Measurements from ENCODE around the gene GNAI3. TPM values are rescaled to one million over a fixed set of nuclear protein-coding genes. Genes with fewer than 3 reads are reported as not detected.

The GNAI3 gene
- total RNA-seq, 2 donors from 2014 or later = 5.4 to 9.3 TPM

DNA sequence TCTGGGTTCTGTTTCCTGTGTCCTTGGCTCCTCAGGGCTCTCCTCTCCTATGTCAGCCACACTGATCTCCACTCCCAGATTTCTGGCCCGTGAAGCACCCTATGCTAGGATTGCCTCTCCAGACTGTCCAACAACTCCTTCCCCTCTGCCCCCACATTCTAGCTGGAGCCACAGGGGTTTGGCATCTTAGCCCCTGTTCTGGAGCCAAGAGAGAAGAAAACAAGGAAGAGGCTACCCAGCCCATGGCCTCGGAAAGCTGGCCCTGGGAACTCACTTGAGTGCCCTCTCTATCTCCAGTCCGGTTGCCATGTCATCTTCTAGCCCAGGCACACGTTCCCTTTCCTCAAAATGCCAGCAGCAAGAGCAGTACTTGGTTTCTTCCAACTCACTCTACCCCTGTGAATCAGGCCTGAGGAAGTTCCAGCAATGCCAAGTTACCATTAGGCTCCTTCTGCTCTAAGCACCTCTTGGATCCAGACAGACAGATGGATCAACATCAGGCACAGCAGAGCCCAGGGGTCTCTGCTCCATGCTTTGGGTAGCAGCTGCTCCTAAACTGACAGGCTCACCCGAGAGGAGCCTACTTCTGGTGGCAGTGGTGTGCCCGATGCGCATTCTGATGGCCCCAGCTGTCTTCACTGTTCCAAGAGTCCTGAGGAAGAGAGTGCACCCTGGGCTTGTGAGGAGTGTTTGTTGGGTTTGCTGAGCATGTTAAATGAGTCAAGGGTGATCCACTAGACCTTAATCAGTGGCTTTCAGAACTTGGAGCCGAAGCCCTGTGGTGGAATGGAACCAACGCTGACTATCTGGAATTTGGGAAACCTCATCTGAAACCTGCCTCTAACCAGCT, 20.3 kb upstream of the GNAI3 start:
- TF ChIP-seq, protein P1, sequence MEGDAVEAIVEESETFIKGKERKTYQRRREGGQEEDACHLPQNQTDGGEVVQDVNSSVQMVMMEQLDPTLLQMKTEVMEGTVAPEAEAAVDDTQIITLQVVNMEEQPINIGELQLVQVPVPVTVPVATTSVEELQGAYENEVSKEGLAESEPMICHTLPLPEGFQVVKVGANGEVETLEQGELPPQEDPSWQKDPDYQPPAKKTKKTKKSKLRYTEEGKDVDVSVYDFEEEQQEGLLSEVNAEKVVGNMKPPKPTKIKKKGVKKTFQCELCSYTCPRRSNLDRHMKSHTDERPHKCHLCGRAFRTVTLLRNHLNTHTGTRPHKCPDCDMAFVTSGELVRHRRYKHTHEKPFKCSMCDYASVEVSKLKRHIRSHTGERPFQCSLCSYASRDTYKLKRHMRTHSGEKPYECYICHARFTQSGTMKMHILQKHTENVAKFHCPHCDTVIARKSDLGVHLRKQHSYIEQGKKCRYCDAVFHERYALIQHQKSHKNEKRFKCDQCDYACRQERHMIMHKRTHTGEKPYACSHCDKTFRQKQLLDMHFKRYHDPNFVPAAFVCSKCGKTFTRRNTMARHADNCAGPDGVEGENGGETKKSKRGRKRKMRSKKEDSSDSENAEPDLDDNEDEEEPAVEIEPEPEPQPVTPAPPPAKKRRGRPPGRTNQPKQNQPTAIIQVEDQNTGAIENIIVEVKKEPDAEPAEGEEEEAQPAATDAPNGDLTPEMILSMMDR (IDR thresholded peaks at IDR 0.05) = no peak
- Histone ChIP-seq H3K27me3 (replicated peaks; ENCODE audit: insufficient read depth) (no peaks in the 10 kb centered on the region), H3K4me1 (ENCODE audit: control insufficient read depth in 1 of 2, low read depth in 2 of 2) (peaks cover 5% of the 10 kb centered on the region in 2 donors), H3K9me3 (no peaks in the 10 kb centered on the region), H3K27ac (no peak overlapping the region), H3K36me3 (no peaks in the 10 kb centered on the region), H3K4me3 (no peak overlapping the region)
- no peak for DNase-seq (ENCODE audit: low spot score)
- no peak for ATAC-seq (ENCODE audit: insufficient number of reproducible peaks, low FRiP score, low read depth)

DNA sequence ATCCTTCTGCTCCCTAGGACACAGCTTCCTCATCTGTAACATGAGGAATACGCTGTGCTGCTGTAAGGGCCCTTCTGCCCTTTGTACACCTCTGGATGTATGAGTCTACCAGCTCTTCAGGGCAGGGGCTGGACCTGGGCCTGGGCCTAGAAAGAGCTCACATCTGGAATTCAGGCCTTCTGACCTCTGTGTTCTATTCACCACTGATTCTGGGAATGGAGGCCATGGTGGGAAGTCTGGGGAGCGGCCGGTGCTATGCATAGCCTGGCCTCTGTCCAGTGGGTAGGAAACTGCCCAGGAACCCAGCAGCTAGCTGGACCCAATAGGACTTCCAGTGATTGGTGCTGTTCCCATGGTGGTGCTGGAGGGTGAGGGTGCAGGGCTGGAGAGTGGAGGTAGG, 19.7 kb upstream of the GNAI3 start:
- no peaks in the 10 kb centered on the region for H3K9me3 ChIP-seq
- no peaks in the 10 kb centered on the region for H3K27me3 ChIP-seq (replicated peaks; ENCODE audit: insufficient read depth)
- DNase-seq (ENCODE audit: low spot score) = no peak
- H3K27ac ChIP-seq = no peak overlapping the region
- TF ChIP-seq, protein P1 (IDR thresholded peaks at IDR 0.05) = no peak
- H3K36me3 ChIP-seq = no peaks in the 10 kb centered on the region
- no peak overlapping the region for H3K4me3 ChIP-seq
- no peak for ATAC-seq (ENCODE audit: insufficient number of reproducible peaks, low FRiP score, low read depth)
- peaks cover 5% of the 10 kb centered on the region in 2 donors for H3K4me1 ChIP-seq (ENCODE audit: control insufficient read depth in 1 of 2, low read depth in 2 of 2)

DNA sequence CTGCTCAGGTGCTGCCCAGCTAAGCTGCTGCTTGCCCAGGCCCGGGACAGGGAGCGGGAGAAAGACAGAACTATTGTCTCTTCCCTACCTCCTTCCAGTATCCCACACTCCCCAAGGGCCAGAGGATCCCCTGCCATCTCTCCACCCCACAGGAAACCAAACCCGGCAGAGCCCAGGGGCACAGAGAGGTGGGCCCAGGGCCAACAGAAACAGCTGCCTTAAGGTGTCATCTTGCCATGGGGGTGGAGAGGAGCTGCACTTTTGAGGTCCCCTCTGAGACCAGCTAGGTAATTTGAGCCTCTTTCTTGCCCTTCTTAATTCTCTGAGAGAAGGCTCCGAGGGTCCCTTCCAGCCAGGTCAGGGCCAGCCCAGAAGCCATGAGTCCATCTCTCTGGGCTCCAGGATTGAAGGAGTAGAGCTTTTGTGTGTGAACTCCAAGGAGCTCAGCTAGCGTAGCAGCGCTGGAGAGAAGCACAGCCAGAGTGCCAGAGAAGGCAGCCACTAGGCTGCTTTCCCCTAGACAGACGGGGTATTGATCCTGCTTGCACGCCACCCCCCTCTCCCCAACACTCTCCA, 18.4 kb upstream of the GNAI3 start:
- no peak for ATAC-seq (ENCODE audit: insufficient number of reproducible peaks, low FRiP score, low read depth)
- no peaks in the 10 kb centered on the region for H3K9me3 ChIP-seq
- no peak overlapping the region for H3K27ac ChIP-seq

DNA sequence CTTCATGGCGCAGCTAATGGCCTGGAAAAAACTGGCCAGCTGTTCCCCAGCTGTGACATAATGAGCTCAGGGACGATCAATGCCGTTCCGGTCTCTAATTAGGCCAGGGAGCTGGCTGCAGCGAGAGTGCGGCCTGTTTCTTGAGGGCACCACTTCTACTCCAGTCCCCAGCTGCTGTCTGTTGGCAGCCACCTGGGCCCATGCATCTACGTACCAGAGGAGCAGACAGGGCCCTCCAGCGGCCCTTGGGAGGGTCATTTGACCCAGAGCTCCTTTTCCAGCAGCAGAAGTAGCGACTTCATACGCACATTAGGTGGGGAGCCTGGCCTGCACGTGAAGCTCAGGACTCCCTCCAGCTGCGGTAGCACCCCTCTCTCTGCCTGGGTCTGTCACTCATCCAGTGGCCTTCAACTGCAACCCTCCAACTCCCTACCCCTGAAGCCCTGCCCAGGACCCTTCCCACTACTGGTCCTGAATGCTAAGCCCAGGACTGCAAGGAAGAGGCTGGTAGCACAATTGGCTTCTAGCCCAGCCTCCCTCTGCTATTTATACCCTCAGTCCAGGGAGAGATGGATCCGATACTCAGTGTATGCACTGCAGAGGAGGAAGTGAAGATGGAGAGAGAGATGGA, 17.8 kb upstream of the GNAI3 start:
- no peaks in the 10 kb centered on the region for H3K36me3 ChIP-seq
- DNase-seq (ENCODE audit: low spot score) = no peak
- no peak overlapping the region for H3K27ac ChIP-seq
- no peaks in the 10 kb centered on the region for H3K27me3 ChIP-seq (replicated peaks; ENCODE audit: insufficient read depth)
- H3K9me3 ChIP-seq = no peaks in the 10 kb centered on the region
- no peak overlapping the region for H3K4me3 ChIP-seq
- H3K4me1 ChIP-seq (ENCODE audit: control insufficient read depth in 1 of 2, low read depth in 2 of 2) = peaks cover 5 to 8% of the 10 kb centered on the region in 2 donors
- TF ChIP-seq, protein P1 (IDR thresholded peaks at IDR 0.05) = no peak
- ATAC-seq (ENCODE audit: insufficient number of reproducible peaks, low FRiP score, low read depth) = no peak

More for the DNA sequence above, 18.4 kb upstream of the GNAI3 start:
- Histone ChIP-seq H3K36me3 (no peaks in the 10 kb centered on the region), H3K27me3 (replicated peaks; ENCODE audit: insufficient read depth) (no peaks in the 10 kb centered on the region), H3K4me3 (no peak overlapping the region), H3K4me1 (ENCODE audit: control insufficient read depth in 1 of 2, low read depth in 2 of 2) (peaks cover 5% of the 10 kb centered on the region in 2 donors)
- DNase-seq (ENCODE audit: low spot score) = no peak
- TF ChIP-seq, protein P1 (IDR thresholded peaks at IDR 0.05) = no peak

DNA sequence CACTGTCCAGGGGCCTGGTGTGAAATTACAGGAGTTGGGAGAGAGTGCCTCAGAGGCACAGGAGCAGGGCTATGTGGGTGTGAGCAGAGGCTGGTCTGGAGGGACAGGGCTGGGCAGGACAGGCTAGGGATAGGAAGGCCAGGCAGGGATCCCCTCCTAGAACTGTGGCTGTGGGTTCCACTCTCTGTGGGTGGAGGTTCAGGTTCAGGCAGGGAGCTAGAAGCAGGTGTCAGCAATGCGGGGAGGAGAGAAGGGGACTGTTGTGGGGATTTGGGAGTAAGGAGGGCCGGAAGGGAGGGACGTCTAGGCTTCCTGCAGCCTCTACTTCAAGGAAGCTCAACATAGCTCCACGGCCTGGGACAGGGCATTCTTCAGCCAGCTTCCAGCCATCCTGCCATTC, 17.0 kb upstream of the GNAI3 start:
- TF ChIP-seq, protein P1 (IDR thresholded peaks at IDR 0.05) = no peak

More for the DNA sequence above, 17.0 kb upstream of the GNAI3 start:
- Histone ChIP-seq H3K4me3 (no peak overlapping the region), H3K9me3 (no peaks in the 10 kb centered on the region), H3K4me1 (ENCODE audit: control insufficient read depth in 1 of 2, low read depth in 2 of 2) (peaks cover 5 to 13% of the 10 kb centered on the region in 2 donors), H3K27ac (no peak overlapping the region), H3K36me3 (no peaks in the 10 kb centered on the region), H3K27me3 (replicated peaks; ENCODE audit: insufficient read depth) (no peaks in the 10 kb centered on the region)
- ATAC-seq (ENCODE audit: insufficient number of reproducible peaks, low FRiP score, low read depth) (no peak), DNase-seq (ENCODE audit: low spot score) (no peak)
